Measurements from ENCODE around the gene CHMP2A. TPM values are rescaled to one million over a fixed set of nuclear protein-coding genes. Genes with fewer than 3 reads are reported as not detected.

CHMP2A gene
- polyA plus RNA-seq, 1 of the 3 experiments (the other 2 are of a cell fraction), result 381 TPM

DNA sequence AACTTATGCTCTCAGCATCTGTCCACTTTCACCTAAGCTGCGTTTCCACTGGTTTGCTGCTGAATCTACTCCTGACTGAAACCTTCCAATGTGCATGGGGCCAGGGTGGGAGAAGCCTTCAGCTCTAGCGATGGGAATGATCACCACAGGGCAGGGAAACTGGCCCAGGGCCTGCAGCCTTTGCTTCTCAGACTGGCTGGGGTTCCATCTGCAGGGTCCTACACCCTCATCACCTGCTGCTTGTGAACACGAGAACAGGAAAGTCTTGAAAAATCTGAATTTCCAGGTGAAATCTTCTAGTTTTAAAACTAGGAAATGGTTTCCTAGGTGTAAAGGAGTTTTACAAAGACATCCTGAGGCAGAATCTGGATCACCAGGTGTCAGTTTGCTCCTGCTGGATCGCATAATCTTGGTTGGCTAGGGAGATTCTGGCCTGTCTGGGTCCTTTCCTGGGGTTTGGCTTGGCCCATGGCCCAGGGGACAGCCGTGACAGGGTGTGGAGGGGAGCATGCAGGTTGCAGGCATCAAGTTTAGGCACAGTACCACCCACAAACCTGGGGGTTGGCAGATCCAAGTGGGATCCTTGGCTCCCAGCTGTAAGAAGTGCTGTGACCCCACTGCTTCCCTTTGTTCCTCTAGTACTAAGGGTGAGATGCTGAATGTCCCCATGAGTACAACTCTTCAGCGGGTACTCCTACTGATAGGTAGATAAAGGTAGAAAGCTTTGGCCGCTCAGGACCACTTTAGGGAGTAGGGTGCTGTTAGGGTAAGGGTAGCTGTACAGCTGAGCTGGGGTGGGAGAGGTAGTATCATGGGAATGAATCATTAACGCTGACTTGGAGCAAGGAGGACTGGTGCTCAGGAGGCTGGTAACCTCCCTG is 5.3 kb upstream of the CHMP2A start:
- peaks cover 34% of the 10 kb centered on the region for H3K79me2 ChIP-seq (ENCODE audit: insufficient read depth)
- no peak overlapping the region for H2AFZ ChIP-seq (ENCODE audit: low read depth)
- no peaks in the 10 kb centered on the region for H3K27me3 ChIP-seq (ENCODE audit: insufficient read depth)
- peak overlapping the region; percentile 91 to 96 for H3K4me3 ChIP-seq (ENCODE audit: low read depth in 2 of 2, low read length in 1 of 2)
- CTCF ChIA-PET, result no interaction called here
- peak overlapping the region; percentile 99 for H3K4me2 ChIP-seq
- H3K9me3 ChIP-seq, result no peaks in the 10 kb centered on the region
- H4K20me1 ChIP-seq (ENCODE audit: insufficient read depth), result peaks cover 9% of the 10 kb centered on the region; the same call in 1 of the 2 replicates
- DNase-seq, result no peak
- POLR2A ChIA-PET, result interaction anchor here (0.9 to 5.7 kb wide), 8 partner anchors 9 to 46 kb away, joined by 3 to 35 read pairs (median 10); partner anchors contain the start of genes MZF1, TRIM28 and ZBTB45
- H3K4me1 ChIP-seq (ENCODE audit: control insufficient read depth in 1 of 2, insufficient read depth in 2 of 2, low read depth in 1 of 2, low read length in 1 of 2), result peaks cover 20 to 64% of the 10 kb centered on the region in 2 experiments; a peak in 3 of 4 replicates
- peak overlapping the region; percentile 100 for H3K9ac ChIP-seq
- 94% methylated on average over 7 of the region's 8 CpGs for WGBS (ENCODE audit: low lambda C conversion rate)
- TF ChIP-seq YY1 (IDR thresholded peaks at IDR 0.05; ENCODE audit: low read depth) (no peak), TAF1 (IDR thresholded peaks at IDR 0.05; ENCODE audit: borderline replicate concordance, low read depth, low read length) (no peak), FOXM1 (IDR thresholded peaks at IDR 0.05; ENCODE audit: low read depth) (no peak), EP300 (IDR thresholded peaks at IDR 0.05; ENCODE audit: borderline replicate concordance in 1 of 2, low read depth in 1 of 2, low read length in 1 of 2) (no peak), GATA2 (CRISPR knock-in tag; IDR thresholded peaks at IDR 0.05) (no peak), NFIC (IDR thresholded peaks at IDR 0.05; ENCODE audit: borderline replicate concordance) (no peak), GABPA (IDR thresholded peaks at IDR 0.05; ENCODE audit: low read depth) (no peak), NRF1 (IDR thresholded peaks at IDR 0.05; ENCODE audit: low read depth, low read length) (no peak), SIN3A (IDR thresholded peaks at IDR 0.05; ENCODE audit: borderline replicate concordance, low read depth, low read length) (no peak)
- TF ChIP-seq, protein P1, sequence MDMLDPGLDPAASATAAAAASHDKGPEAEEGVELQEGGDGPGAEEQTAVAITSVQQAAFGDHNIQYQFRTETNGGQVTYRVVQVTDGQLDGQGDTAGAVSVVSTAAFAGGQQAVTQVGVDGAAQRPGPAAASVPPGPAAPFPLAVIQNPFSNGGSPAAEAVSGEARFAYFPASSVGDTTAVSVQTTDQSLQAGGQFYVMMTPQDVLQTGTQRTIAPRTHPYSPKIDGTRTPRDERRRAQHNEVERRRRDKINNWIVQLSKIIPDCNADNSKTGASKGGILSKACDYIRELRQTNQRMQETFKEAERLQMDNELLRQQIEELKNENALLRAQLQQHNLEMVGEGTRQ (IDR thresholded peaks at IDR 0.05; ENCODE audit: borderline replicate concordance, low read depth, low read length), result no peak
- TF ChIP-seq, protein P2, sequence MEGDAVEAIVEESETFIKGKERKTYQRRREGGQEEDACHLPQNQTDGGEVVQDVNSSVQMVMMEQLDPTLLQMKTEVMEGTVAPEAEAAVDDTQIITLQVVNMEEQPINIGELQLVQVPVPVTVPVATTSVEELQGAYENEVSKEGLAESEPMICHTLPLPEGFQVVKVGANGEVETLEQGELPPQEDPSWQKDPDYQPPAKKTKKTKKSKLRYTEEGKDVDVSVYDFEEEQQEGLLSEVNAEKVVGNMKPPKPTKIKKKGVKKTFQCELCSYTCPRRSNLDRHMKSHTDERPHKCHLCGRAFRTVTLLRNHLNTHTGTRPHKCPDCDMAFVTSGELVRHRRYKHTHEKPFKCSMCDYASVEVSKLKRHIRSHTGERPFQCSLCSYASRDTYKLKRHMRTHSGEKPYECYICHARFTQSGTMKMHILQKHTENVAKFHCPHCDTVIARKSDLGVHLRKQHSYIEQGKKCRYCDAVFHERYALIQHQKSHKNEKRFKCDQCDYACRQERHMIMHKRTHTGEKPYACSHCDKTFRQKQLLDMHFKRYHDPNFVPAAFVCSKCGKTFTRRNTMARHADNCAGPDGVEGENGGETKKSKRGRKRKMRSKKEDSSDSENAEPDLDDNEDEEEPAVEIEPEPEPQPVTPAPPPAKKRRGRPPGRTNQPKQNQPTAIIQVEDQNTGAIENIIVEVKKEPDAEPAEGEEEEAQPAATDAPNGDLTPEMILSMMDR (IDR thresholded peaks at IDR 0.05), result no peak
- no peaks in the 10 kb centered on the region for H3K9me2 ChIP-seq
- H3F3A ChIP-seq (replicated peaks; ENCODE audit: insufficient read depth), result peaks cover 30% of the 10 kb centered on the region
- peaks cover 16 to 17% of the 10 kb centered on the region in 2 experiments for H3K36me3 ChIP-seq (replicated peaks in 1 of 2; ENCODE audit: control insufficient read depth in 1 of 2, insufficient read depth in 2 of 2, low read length in 1 of 2)
- H3K27ac ChIP-seq (ENCODE audit: low read depth in 2 of 2, low read length in 1 of 2), result peak overlapping the region; percentile 99 to 100

Data from SK-N-SH (cell line).